Urinary bladder (tissue), 4 donors: ENCODE results near the gene TSPAN4. TPM values are rescaled to one million over a fixed set of nuclear protein-coding genes. Genes with fewer than 3 reads are reported as not detected.

Source experiments
- DNase-seq: peaks from one replicate; pipeline ENCODE4 v3.0.0-alpha.2; 2015; ENCODE audit errors: extremely low spot score
- H3K27ac ChIP-seq: one replicate; pipeline ENCODE4 v1.5.1; 2013; ENCODE audit warnings: low read depth, mild to moderate bottlenecking, moderate library complexity
- H3K36me3 ChIP-seq: one replicate; pipeline ENCODE4 v1.6.1; 2013; ENCODE audit warnings: mild to moderate bottlenecking, moderate library complexity; ENCODE audit not compliant: insufficient read depth
- H3K4me1 ChIP-seq: one replicate; pipeline ENCODE4 v1.6.1; 2013; ENCODE audit warnings: mild to moderate bottlenecking, moderate library complexity; ENCODE audit not compliant: insufficient read depth
- H3K4me3 ChIP-seq: one replicate; pipeline ENCODE4 v1.5.1; 2013; ENCODE audit warnings: low read depth, low read length
- WGBS: extraction: QIAGEN DNeasy Blood & Tissue Kit; methylation state at CpG from one replicate; pipeline ENCODE4 v1.1.7; 2013; 5-methylcytosine and 5-hydroxymethylcytosine counted together
- polyA plus RNA-seq: library from polyadenylated mRNA; stranded (reverse); fragments of 200-250 nt; gene quantifications from one replicate; pipeline ENCODE4 v1.2.3, GENCODE V29; 2013
- total RNA-seq: library from RNA; depleted of rRNA; stranded (reverse); fragments of >200 nt; gene quantifications from one replicate; pipeline ENCODE4 v1.2.3, GENCODE V29; 2014
- donor health status: healthy with polysubstance abuse.
- donor health status: healthy.

Gene TSPAN4, protein sequence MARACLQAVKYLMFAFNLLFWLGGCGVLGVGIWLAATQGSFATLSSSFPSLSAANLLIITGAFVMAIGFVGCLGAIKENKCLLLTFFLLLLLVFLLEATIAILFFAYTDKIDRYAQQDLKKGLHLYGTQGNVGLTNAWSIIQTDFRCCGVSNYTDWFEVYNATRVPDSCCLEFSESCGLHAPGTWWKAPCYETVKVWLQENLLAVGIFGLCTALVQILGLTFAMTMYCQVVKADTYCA
- 39.4 TPM for total RNA-seq
- polyA plus RNA-seq: 144 TPM

DNA sequence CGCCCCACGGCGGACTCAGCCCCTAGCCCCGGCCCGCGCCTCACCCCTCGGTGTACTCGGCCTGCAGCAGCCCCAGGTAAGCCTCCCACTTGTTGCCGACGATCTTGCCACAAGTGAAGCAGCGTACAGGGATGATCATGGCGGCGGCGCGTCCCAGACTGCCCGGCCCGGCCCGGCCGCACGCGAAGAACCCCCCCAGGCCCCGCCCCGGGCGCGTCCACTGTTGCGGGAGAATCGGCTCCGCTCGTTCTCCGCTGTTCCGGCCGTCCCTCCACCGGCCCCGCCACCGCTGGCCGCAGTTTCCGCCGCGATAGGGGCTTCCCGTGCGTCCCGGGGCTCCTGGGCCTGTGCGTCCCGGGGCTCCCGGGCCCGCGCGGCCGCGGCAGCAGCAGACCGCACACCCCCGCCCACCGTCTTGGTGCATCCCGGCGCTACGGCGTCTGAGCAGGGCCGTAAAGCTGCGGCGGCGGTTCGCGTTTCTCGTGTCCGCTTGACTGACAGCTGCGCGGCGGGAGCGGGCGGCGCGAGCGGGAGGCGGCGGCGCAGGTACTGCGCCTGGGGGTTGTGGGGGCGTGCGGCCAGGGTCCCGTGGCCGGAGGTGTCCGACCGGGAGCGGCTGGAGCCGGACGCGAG lies at the start of gene TSPAN4, which contains the start of gene POLR2L:
Gene TSPAN4 (plus strand): TSS at position 483 of the 633 bp plus-strand sequence. CDS start 7,453 bp downstream, outside the sequence.
Gene POLR2L (minus strand): TSS at position 160 of the 633 bp plus-strand sequence. CDS start 21 bp downstream, at position 139.
- Histone ChIP-seq H3K4me1 (no peaks in the 10 kb centered on the region), H3K36me3 (no peaks in the 10 kb centered on the region), H3K27ac (peak within 1 kb of the TSS; percentile 89), H3K4me3 (peak within 1 kb of the TSS; percentile 89)
- WGBS: under 1% methylated on average over 87 of the region's 87 CpGs
- DNase-seq: peak; percentile 70

DNA sequence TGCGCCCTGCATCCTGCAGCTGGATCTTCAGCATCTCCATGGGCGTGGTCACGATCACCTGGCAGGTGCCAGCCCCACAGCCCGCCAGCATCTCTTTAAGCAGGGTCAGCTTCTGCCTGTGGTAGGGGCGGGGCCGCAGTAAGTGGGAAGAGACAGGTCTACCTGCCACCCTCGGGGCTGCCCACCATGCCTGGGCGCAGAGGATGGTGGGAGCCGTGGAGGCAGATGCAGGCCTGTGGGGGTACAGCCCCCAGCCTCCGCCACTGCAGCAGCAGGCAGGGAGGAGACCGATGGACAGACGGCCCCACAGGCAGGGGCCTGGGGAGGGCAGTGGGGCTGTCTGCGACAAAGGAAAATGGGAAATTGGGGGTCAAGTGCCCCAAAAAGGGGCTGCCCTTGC lies 49.8 kb upstream of the TSPAN4 start:
- DNase-seq: no peak
- Histone ChIP-seq H3K4me3 (no peak overlapping the region), H3K27ac (no peak overlapping the region), H3K36me3 (no peaks in the 10 kb centered on the region), H3K4me1 (no peaks in the 10 kb centered on the region)
- 93% methylated on average over 13 of the region's 13 CpGs for WGBS

DNA sequence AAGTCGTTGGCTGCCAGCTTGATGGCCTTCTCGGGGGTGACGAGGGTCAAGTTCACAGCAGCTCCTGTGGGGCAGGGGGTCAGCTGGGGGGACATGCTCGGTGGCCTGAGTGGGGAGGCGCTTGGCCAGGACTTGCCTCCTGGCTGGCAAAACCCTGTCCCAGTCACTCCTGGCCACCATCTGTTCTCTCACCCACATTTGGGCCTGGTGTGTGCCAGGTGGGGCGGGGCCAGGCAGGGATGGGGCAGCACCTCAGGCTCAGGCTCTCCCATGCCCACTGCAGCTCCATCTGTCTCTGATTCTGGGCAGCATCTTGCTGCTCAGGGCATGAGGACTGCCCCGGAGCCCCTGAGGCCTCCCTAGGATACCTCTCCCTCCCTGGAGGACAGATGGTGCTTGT lies 49.1 kb upstream of the TSPAN4 start:
- no peaks in the 10 kb centered on the region for H3K36me3 ChIP-seq
- DNase-seq: no peak
- H3K4me3 ChIP-seq: no peak overlapping the region
- H3K27ac ChIP-seq: no peak overlapping the region
- no peaks in the 10 kb centered on the region for H3K4me1 ChIP-seq
- 89% methylated on average over 7 of the region's 7 CpGs for WGBS

DNA sequence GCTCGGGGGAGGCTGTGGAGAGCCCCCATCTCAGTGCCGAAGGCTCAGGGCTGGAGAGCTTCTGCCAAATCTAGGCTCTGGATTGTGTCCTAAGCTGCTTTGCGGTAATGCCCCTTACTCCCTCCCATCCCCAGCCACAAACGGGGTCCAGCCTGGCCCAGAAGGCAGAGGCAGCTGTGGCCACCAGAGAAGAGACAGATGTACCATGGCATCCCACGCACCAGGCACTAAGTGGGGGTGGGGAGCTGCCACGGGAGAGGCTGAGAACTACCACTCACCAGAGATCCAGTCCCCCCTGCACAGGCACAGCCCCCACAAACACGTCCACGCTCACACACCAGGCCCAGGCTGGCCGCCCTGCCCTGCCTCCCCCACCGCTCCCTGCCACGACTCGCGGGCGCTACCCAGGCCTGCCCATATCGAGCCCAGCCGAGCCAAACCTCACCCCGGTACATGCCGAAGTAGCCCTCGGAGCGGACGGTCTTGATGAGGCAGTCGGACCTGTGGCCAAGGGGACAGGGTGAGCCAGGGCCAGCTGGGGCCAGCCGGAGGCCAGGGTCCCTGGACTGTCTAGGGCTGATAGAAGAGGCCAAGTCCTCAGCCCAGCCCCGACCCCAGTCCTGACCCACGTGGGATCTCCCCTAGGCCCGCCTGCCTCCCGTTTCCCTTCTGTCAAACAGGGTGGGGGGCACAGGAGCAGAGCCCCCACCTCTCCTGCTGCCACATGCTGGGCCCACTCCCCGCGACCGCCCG lies 48.5 kb upstream of the TSPAN4 start:
- 89% methylated on average over 31 of the region's 31 CpGs for WGBS
- Histone ChIP-seq H3K36me3 (no peaks in the 10 kb centered on the region), H3K27ac (no peak overlapping the region), H3K4me3 (no peak overlapping the region), H3K4me1 (no peaks in the 10 kb centered on the region)
- DNase-seq: no peak

DNA sequence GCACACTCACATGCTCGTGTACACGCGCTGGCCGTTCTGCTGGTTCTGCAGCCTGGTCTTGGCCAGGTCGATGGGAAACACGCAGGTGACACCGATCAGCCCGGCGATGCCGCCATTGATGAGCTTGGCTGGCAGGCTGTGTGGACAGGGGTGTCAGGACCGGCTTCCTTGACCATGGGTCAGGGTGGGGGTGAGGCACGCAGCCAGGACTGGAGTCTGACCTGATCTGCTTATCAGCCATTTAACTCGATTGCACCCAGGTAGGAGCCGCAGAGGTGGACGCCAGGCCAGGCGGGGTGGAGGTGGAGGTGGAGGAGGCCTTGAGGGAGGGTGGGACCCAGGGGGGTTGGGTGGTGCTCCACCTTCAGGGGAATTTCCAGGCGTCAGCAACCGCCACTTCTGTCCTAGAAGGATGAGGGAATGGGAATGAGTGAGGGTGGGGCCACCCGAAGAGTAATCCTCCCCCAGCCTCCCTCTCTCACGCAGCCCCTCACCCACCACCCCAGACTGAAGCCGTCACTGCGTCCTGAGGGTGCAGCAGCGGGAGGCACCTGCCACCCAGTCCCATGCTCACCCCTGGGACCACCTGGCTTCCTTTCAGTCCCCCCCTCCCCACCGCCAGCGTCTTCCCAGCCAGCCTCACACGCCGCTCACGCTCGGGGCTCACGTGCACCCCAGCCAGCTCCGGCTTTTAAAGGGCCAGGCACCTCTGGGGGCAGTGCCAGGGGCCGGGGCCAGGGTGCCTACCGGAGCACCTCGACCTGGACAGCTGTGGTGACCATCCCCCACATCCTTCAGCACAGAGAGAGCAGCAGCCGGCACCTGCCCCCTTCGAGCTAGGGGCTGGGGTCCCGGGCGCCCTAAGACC lies 47.7 kb upstream of the TSPAN4 start:
- no peaks in the 10 kb centered on the region for H3K36me3 ChIP-seq
- 55% methylated on average over 38 of the region's 38 CpGs for WGBS
- H3K27ac ChIP-seq: no peak overlapping the region
- H3K4me3 ChIP-seq: peak overlapping the region; percentile 59
- no peak for DNase-seq
- H3K4me1 ChIP-seq: no peaks in the 10 kb centered on the region

DNA sequence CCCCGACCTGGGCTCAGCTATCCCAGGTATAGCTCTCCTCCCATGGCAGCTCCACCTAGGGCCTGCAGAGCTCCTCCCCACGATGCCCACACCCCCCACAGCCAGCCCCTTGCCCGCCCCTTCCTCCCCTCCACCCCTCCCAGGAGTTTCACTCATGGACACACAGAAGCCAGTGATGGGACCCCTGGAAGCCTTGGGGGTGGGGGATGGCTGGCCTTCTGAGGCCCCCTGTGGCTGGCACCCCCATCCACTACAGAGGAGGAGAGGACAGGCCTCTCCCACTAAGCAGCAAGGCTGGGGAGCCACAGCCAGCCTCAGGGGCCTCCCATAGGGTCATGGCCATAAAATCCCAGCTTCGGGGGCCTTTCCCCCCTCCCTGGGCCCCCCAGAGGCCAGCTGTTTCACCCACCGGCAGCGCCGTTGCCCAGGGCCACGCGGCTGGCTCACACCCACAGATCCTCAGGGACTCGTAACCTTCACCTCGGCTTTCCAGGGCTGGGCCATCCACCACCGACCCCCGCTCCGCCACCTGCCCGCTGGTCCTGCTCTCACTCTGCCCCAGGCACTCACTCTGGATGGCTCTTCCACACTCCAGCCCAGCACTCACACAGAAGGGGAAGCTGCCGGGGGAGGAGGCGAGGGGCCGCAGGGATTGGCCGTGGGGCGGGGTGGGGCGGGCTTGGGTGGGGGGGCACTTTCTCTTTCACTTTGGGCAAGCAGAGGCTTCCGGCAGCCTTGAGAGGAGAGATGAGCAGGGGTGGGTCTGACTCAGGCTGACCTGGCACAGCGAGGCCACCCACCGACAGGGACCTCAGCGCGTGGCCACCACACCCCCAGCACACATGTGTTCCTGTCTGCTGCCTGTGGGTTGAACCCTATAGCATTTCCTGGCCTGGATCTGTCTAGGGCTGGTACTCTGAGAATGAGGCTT lies 46.8 kb upstream of the TSPAN4 start:
- H3K4me1 ChIP-seq: no peaks in the 10 kb centered on the region
- 3% methylated on average over 26 of the region's 26 CpGs for WGBS
- H3K36me3 ChIP-seq: no peaks in the 10 kb centered on the region
- H3K27ac ChIP-seq: peak overlapping the region; percentile 46
- peak overlapping the region; percentile 59 for H3K4me3 ChIP-seq
- DNase-seq: no peak

DNA sequence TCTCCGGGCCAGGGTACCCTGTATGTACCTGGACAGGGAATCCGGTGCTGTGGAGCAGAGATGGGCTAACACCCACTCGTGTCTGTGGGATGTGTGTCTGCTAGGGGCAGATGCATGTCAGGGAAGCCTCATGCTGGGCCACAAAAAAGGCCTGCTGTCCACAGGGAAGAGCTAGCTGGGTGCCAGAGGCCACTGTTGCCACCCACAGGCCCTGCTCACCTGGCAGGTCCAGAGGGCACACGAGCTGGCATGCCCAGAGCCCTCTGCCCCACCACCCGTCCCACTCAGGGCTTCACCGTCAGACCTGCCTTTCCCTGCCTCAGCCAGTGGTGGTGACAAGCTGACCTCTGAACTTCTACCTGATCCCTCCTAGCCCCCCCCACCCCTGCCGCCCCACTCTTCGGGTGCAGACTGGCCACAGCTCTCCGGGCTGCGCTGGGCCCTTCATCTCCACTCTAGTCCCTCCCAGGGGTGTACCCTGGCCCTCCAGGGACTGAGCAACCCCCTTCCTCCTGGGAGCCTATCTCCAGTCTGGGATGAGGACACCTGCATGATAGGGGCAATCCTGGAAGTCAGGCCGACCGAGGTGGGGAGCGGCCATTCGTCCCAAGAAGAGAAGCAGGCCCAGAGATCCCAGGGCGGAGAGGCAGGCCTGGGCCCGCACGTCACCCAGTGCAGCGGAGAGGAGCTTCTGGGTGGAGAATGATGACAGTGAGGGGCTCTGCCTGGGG lies 45.9 kb upstream of the TSPAN4 start:
- H3K36me3 ChIP-seq: no peaks in the 10 kb centered on the region
- H3K4me3 ChIP-seq: peak overlapping the region; percentile 59
- H3K4me1 ChIP-seq: no peaks in the 10 kb centered on the region
- WGBS: 14% methylated on average over 18 of the region's 18 CpGs
- no peak for DNase-seq
- H3K27ac ChIP-seq: peak overlapping the region; percentile 44

DNA sequence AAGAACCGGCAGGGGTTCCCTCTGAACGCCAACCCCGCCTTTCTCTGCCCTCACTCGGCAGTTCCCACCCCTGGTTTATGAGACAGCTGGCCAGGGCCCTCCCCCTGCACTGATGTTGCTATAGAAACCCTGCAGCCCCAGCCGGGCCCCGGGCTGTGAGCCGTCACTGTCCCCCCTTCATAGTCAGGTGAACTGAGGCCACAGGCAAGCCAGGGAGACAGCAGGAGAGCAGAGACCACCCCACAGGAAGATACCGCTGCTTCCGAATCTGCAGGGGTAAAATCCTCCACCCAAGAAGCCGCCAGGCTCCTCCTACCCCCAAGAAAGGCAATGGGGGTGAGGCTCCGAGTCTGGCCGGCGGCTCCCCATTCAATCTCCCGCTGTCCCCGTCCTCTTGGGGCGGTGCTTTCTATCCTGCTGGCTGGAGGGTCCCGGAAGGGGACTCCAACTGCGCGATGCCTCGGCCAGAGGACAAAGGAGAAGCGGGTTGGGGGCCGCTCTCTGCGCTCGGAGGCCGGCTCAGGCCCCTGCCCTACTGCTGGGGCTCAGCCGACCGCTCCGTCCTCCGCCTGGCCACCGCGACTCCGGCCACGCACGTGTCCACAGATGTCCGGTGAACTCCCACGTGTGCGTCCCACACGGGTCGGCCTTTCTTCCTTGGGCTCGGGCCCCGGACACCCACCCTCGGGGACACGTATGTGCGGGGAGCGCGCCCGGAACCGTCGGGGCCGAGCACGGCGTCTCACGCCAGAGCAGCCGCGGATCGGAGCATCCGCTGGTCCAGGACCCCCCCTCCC lies 45.2 kb upstream of the TSPAN4 start:
- Histone ChIP-seq H3K36me3 (no peaks in the 10 kb centered on the region), H3K4me3 (peak overlapping the region; percentile 59), H3K4me1 (no peaks in the 10 kb centered on the region), H3K27ac (peak overlapping the region; percentile 74)
- under 1% methylated on average over 57 of the region's 57 CpGs for WGBS
- peak; percentile 83 for DNase-seq

DNA sequence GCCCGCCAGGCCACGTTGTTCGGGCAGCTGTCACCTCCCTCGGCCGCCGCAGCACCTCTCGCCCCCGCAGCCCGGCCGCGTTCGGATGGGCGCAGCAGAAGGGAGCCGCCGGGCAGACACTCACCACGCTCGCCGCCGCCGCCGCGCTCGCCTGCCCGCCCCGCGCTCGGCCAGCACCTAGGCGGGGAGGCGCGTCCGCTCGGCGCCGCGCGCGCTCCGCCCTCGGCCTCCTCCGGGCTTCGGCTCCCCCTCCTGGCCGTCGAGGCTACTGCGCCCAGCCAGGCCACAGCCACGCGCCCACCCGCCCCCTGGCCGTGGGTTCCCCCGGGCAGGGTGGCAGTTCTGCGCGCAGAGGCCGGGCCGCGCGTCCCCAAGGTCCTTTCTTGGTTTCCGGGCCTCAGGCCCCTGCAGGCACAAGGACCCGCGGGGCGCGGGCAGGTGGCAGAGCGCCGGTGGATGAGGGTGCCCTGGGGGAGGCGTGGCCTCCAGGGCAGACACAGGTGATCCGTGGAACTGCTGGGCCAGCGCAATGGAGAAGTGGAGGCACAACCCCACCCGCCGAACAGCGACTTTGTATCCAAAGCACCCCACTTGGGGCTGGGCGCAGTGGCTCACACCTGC lies 44.4 kb upstream of the TSPAN4 start, which contains the start of gene SLC25A22:
Gene SLC25A22 (minus strand): TSS at position 189 of the 621 bp plus-strand sequence. CDS start 3,275 bp downstream, outside the sequence.
- Histone ChIP-seq H3K4me3 (peak within 1 kb of the TSS; percentile 59), H3K4me1 (no peaks in the 10 kb centered on the region), H3K27ac (peak within 1 kb of the TSS; percentile 74), H3K36me3 (no peaks in the 10 kb centered on the region)
- WGBS: 4% methylated on average over 69 of the region's 69 CpGs
- DNase-seq: no peak

DNA sequence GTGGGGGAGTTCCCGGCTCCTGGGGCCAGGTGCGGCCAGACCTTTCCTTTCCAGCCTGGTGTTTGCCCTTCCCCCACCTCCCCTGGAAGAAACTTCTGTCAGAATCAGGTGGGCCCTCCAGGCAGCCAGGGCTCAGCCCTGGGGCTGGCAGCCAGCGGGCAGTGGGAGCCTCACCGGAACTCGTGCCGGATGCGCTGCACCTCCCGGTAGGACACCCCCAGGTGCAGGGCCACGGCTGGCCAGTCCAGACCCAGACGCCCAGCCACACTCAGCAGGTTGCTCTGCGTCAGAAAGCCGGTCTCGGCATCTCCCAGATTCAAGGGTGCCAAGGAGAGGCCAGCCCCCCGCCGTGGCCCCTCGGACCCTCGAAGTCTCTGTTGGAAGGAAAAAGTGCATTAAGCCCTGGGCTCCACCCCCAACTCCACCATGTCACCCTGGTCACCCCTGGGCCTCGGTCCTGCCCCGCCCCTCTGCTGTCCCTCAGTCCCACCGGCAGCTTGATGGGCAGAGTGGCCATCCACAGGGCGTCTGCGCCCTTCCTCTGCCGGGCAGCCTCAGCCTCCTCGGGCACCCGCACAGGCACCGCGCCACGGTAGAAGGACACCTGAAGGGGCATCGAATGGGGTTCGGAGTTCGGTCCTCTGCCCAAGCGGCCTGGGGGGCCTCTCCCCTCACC lies 42.9 kb upstream of the TSPAN4 start:
- H3K4me3 ChIP-seq: no peak overlapping the region
- no peak overlapping the region for H3K27ac ChIP-seq
- no peaks in the 10 kb centered on the region for H3K36me3 ChIP-seq
- no peak for DNase-seq
- peaks cover 3% of the 10 kb centered on the region for H3K4me1 ChIP-seq
- 92% methylated on average over 32 of the region's 32 CpGs for WGBS
